HCT116 (cell line): ENCODE measurements around the gene ZNF346. TPM values are rescaled to one million over a fixed set of nuclear protein-coding genes. Genes with fewer than 3 reads are reported as not detected.

Source experiments
- ATAC-seq: fragments of 200-7000 bp; cut with Tn5 transposase; 2 replicates; pipeline ENCODE4 v1.9.1; 2020; ENCODE audit warnings: mild to moderate bottlenecking, moderate library complexity
- BruUV-seq: library from RNA; stranded (reverse); fragments of 400-500 nt; replicated peaks from 2 replicates; lab custom pipeline; 2021; lab: Mats Ljungman, UMichigan
- CTCF ChIA-PET: fragments of 300-600 bp; sonication (Branson Sonifier 250); formaldehyde crosslinking; loops from one replicate; lab custom pipeline; 2021; ENCODE audit warnings: antibody characterized with exemption; lab: Charles Lee
- POLR2A ChIA-PET: fragments of 300-600, 350-600 bp; sonication (Branson Sonifier 250); formaldehyde crosslinking; loops from one replicate; lab custom pipeline; 2021; ENCODE audit warnings: antibody characterized with exemption; lab: Charles Lee
- RAD21 ChIA-PET, 2 experiments: fragments of 300-600 bp; sonication (Branson Sonifier 250); formaldehyde crosslinking; loops; one replicate each; lab custom pipeline; 2023; ENCODE audit warnings: low total read pairs in 2 of 2; ENCODE audit not compliant: uncharacterized antibody in 2 of 2, unreplicated experiment in 2 of 2, low non-redundant PET in 1 of 2; lab: Charles Lee
- DNase-seq: peaks from one replicate; pipeline ENCODE4 v3.0.0-alpha.2; 2010; ENCODE audit warnings: low read depth, low spot score
- H2AFZ ChIP-seq: fragments of 200-600 bp; shearing (Covaris generic), sonication (generic); 2 replicates; pipeline ENCODE4 v1.6.1; 2017; ENCODE audit warnings: low read depth, mixed run types, mixed read lengths, antibody characterized with exemption, low read length; ENCODE audit not compliant: poor library complexity, severe bottlenecking
- H3K27ac ChIP-seq: 2 replicates; pipeline ENCODE4 v1.5.1; 2012; ENCODE audit warnings: low read depth, low read length
- H3K27me3 ChIP-seq: fragments of 200-600 bp; sonication (generic); 2 replicates; pipeline ENCODE4 v1.6.1; 2016; ENCODE audit warnings: mixed run types, low read length, mixed read lengths; ENCODE audit not compliant: insufficient read depth
- H3K36me3 ChIP-seq, 2 experiments: fragments of 200-500 bp in 1 of 2; fragments of 200-600 bp in 1 of 2; sonication (Bioruptor generic) in 1 of 2; sonication (generic) in 1 of 2; 2 replicates each; pipeline versions ENCODE4 v1.5.1 to v1.6.1; 2014 to 2016; ENCODE audit warnings: low read length in 2 of 2, inconsistent platforms in 1 of 2, mixed read lengths in 1 of 2, mixed run types in 1 of 2; ENCODE audit not compliant: insufficient read depth in 2 of 2, control insufficient read depth in 1 of 2
- H3K4me1 ChIP-seq, 2 experiments: fragments of 200-600 bp in 1 of 2; sonication (generic) in 1 of 2; 2 replicates each; pipeline versions ENCODE4 v1.5.1 to v1.6.1; 2012 to 2017; ENCODE audit warnings: low read length in 2 of 2, inconsistent platforms in 1 of 2, mild to moderate bottlenecking in 1 of 2, mixed read lengths in 1 of 2, mixed run types in 1 of 2, moderate library complexity in 1 of 2; ENCODE audit not compliant: insufficient read depth in 2 of 2, control insufficient read depth in 1 of 2
- H3K4me2 ChIP-seq: fragments of 200-600 bp; sonication (generic); 2 replicates; pipeline ENCODE4 v1.6.1; 2017; ENCODE audit warnings: mixed run types, low read length, mixed read lengths
- H3K4me3 ChIP-seq, 2 experiments: fragments of 200-600 bp in 1 of 2; sonication (generic) in 1 of 2; replicated peaks in 1 of 2; 2 replicates each; pipeline ENCODE4 v1.5.1; 2011 to 2016; ENCODE audit warnings: low read length in 2 of 2, control low read depth in 1 of 2, low read depth in 1 of 2, mild to moderate bottlenecking in 1 of 2, mixed read lengths in 1 of 2, mixed run types in 1 of 2
- H3K79me2 ChIP-seq: fragments of 200-600 bp; sonication (generic); 2 replicates; pipeline ENCODE4 v1.6.1; 2017; ENCODE audit warnings: mild to moderate bottlenecking, mixed run types, low read length, moderate library complexity, mixed read lengths; ENCODE audit not compliant: insufficient read depth
- H3K9ac ChIP-seq: fragments of 200-600 bp; sonication (generic); 2 replicates; pipeline ENCODE4 v1.6.1; 2016; ENCODE audit warnings: low read length, mixed read lengths
- H3K9me2 ChIP-seq: fragments of 200-600 bp; sonication (generic), shearing (Covaris generic); 2 replicates; pipeline ENCODE4 v1.6.1; 2017; ENCODE audit warnings: mixed run types, mild to moderate bottlenecking, moderate library complexity; ENCODE audit not compliant: insufficient read depth
- H3K9me3 ChIP-seq, 2 experiments: fragments of 200-500 bp in 1 of 2; fragments of 200-600 bp in 1 of 2; sonication (Bioruptor generic) in 1 of 2; sonication (generic) in 1 of 2; 2 replicates each; pipeline ENCODE4 v1.6.1; 2014 to 2017; ENCODE audit warnings: low read length in 2 of 2, mixed read lengths in 2 of 2, inconsistent platforms in 1 of 2, low read depth in 1 of 2, mild to moderate bottlenecking in 1 of 2, mixed run types in 1 of 2, moderate library complexity in 1 of 2; ENCODE audit not compliant: control insufficient read depth in 1 of 2, insufficient read depth in 1 of 2
- H4K20me1 ChIP-seq: fragments of 200-600 bp; sonication (generic), shearing (Covaris generic); 2 replicates; pipeline ENCODE4 v1.6.1; 2017; ENCODE audit warnings: mixed run types, mild to moderate bottlenecking, moderate library complexity; ENCODE audit not compliant: insufficient read depth
- CBX3 ChIP-seq: IDR thresholded peaks from 2 replicates; pipeline ENCODE4 v1.6.1; 2012; ENCODE audit warnings: low read depth
- CEBPB ChIP-seq: IDR thresholded peaks from 2 replicates; pipeline ENCODE4 v1.6.1; 2012; ENCODE audit warnings: low read depth
- EGR1 ChIP-seq: IDR thresholded peaks from 2 replicates; pipeline ENCODE4 v1.6.1; 2012; ENCODE audit warnings: low read depth
- EZH2 ChIP-seq: fragments of 200-600 bp; sonication (generic); IDR thresholded peaks from 2 replicates; pipeline ENCODE4 v1.6.1; 2017; ENCODE audit warnings: antibody characterized with exemption, mixed run types
- EZH2phosphoT487 ChIP-seq: fragments of 200-600 bp; IDR thresholded peaks from 2 replicates; pipeline ENCODE4 v1.6.1; 2018; ENCODE audit warnings: antibody characterized with exemption, borderline replicate concordance
- FOSL1 ChIP-seq: IDR thresholded peaks from 2 replicates; pipeline ENCODE4 v1.6.1; 2012; ENCODE audit warnings: low read depth
- JUND ChIP-seq: IDR thresholded peaks from 2 replicates; pipeline ENCODE4 v1.6.1; 2012
- POLR2A ChIP-seq: IDR thresholded peaks from 2 replicates; pipeline ENCODE4 v1.7.0; 2011; ENCODE audit warnings: borderline replicate concordance; ENCODE audit not compliant: insufficient read depth, insufficient read length; ENCODE audit errors: extremely low read depth
- POLR2AphosphoS5 ChIP-seq: IDR thresholded peaks from 2 replicates; pipeline ENCODE4 v1.6.1; 2011; ENCODE audit warnings: mild to moderate bottlenecking, low read depth, low read length, moderate library complexity
- RAD21 ChIP-seq: IDR thresholded peaks from 2 replicates; pipeline ENCODE4 v1.6.1; 2012; ENCODE audit warnings: low read depth, mild to moderate bottlenecking
- SIN3A ChIP-seq: IDR thresholded peaks from 2 replicates; pipeline ENCODE4 v1.6.1; 2012; ENCODE audit warnings: low read depth
- SP1 ChIP-seq: IDR thresholded peaks from 2 replicates; pipeline ENCODE4 v1.6.1; 2012; ENCODE audit warnings: low read depth
- SRF ChIP-seq: IDR thresholded peaks from 2 replicates; pipeline ENCODE4 v1.6.1; 2012; ENCODE audit warnings: low read depth
- TCF7L2 ChIP-seq: IDR thresholded peaks from 2 replicates; pipeline ENCODE4 v1.7.0; 2011; ENCODE audit warnings: borderline replicate concordance, inconsistent platforms; ENCODE audit not compliant: insufficient read depth, insufficient read length; ENCODE audit errors: extremely low read depth
- YY1 ChIP-seq: IDR thresholded peaks from 2 replicates; pipeline ENCODE4 v1.6.1; 2011; ENCODE audit warnings: low read length, low read depth, moderate library complexity, mild to moderate bottlenecking; ENCODE audit not compliant: insufficient replicate concordance; ENCODE audit errors: extremely low read depth
- ZBTB33 ChIP-seq: IDR thresholded peaks from 2 replicates; pipeline ENCODE4 v1.6.1; 2011; ENCODE audit warnings: mild to moderate bottlenecking, low read length, moderate library complexity; ENCODE audit not compliant: insufficient replicate concordance; ENCODE audit errors: extremely low read depth
- ZFX ChIP-seq: fragments of 450-650 bp; IDR thresholded peaks from 2 replicates; pipeline ENCODE4 v1.6.1; 2017
- ZNF274 ChIP-seq: fragments of 200-500 bp; sonication (Bioruptor generic); IDR thresholded peaks from 2 replicates; pipeline ENCODE4 v1.6.1; 2014; ENCODE audit warnings: mild to moderate bottlenecking, low read depth, low read length, inconsistent platforms
- intact Hi-C: fragments of 100-400 bp; cut with micrococcal nuclease; formaldehyde crosslinking; loops from 2 replicates; pipeline ENCODE4 v1.10.0; 2022
- total RNA-seq: library from RNA; stranded (reverse); gene quantifications from one replicate; pipeline ENCODE4 v1.2.1, GENCODE V29; 2021; ENCODE audit not compliant: unreplicated experiment

ZNF346 gene
- total RNA-seq, 1 experiment from 2014 or later, result 13.7 TPM

GRCh38 chr5:177086654-177087397, 64.3 kb downstream of the ZNF346 start, which contains the start of gene FGFR4 (continued):
- no peak for TF ChIP-seq EZH2
- TF ChIP-seq CBX3, result no peak; the same call in 1 of the 2 replicates
- no peak for TF ChIP-seq SRF
- peak; percentile 69 for TF ChIP-seq ZFX
- TF ChIP-seq EZH2phosphoT487, result no peak
- TF ChIP-seq CEBPB, result no peak
- peak; percentile 79 for TF ChIP-seq POLR2AphosphoS5
- no peak for TF ChIP-seq FOSL1
- TF ChIP-seq POLR2A, result peak; percentile 52

- Histone ChIP-seq H3K4me1 (peaks cover 6 to 13% of the 10 kb centered on the region in 2 experiments; a peak in 3 of 4 replicates), H3K9ac (peak overlapping the region; percentile 94), H3K9me2 (no peaks in the 10 kb centered on the region), H3K4me3 (peak overlapping the region; percentile 77 to 96), H3K36me3 (peaks cover 0 to 12% of the 10 kb centered on the region in 2 experiments; a peak in 1 of 4 replicates), H3K4me2 (peak overlapping the region; percentile 96), H3K9me3 (no peaks in the 10 kb centered on the region), H3K27me3 (no peaks in the 10 kb centered on the region), H2AFZ (peak overlapping the region; percentile 58), H3K27ac (peak overlapping the region; percentile 80), H4K20me1 (no peaks in the 10 kb centered on the region), H3K79me2 (peaks cover 21% of the 10 kb centered on the region)
- intact Hi-C loops, result no loop called here
- ChIA-PET POLR2A (interaction anchor here (0.9 to 1.7 kb wide), 3 partner anchors 15 to 79 kb away, joined by 3 to 4 read pairs (median 3); no protein-coding TSS in a partner anchor), RAD21 (interaction anchor here in 1 of 2 experiments (1.6 kb wide), 1 partner anchor 24 kb away, joined by 4 read pairs; no protein-coding TSS in a partner anchor), CTCF (interaction anchor here (1.2 to 6.8 kb wide), 6 partner anchors 16 to 430 kb away, joined by 3 to 64 read pairs (median 8); no protein-coding TSS in a partner anchor)
- DNase-seq (no peak), ATAC-seq (no peak; the same call in none of the 2 replicates)
- BruUV-seq, result no TSS peak
- TF ChIP-seq EGR1, result no peak; the same call in 1 of the 2 replicates
- no peak for TF ChIP-seq FOSL1
- no peak for TF ChIP-seq RAD21
- no peak for TF ChIP-seq SIN3A
- TF ChIP-seq YY1, result no peak
- no peak for TF ChIP-seq ZFX
- TF ChIP-seq POLR2A, result no peak
- no peak for TF ChIP-seq ZNF274
- no peak for TF ChIP-seq EZH2phosphoT487
- TF ChIP-seq TCF7L2, result no peak
- no peak for TF ChIP-seq POLR2AphosphoS5
- TF ChIP-seq CEBPB, result no peak
- TF ChIP-seq ZBTB33, result no peak
- TF ChIP-seq CBX3, result no peak
- TF ChIP-seq EZH2, result no peak
- TF ChIP-seq JUND, result no peak
- TF ChIP-seq SP1, result no peak
These were observed 65.0 kb downstream of the ZNF346 start for GRCh38 chr5:177087398-177088005.
